ENCODE results near the gene MFN2.

The MFN2 gene

GRCh38 chr1:11960715-11961114 is 19.5 kb upstream of the MFN2 start:
- no peak for DNase-seq

DNA sequence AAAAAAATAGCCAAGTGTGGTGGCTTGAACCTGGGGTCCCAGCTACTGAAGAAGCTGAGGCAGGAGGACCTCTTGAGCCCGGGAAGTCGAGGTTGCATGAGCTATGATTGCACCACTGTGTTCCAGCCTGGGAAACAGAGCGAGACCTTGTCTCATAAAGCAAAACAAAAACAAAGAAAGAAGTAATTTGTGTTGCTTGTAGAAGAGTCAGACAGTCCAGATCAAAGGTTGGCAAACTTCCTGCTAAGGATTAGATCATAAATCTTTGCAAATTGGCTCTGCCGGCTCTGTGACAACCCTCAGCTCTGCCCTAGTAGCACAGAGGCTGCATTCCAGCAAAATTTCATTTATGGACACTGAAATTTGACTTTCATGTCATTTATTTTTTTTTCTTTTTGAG is 19.0 kb upstream of the MFN2 start:
- no peak for DNase-seq

GRCh38 chr1:11963622-11964021 is 16.6 kb upstream of the MFN2 start:
- DNase-seq, result no peak

DNA sequence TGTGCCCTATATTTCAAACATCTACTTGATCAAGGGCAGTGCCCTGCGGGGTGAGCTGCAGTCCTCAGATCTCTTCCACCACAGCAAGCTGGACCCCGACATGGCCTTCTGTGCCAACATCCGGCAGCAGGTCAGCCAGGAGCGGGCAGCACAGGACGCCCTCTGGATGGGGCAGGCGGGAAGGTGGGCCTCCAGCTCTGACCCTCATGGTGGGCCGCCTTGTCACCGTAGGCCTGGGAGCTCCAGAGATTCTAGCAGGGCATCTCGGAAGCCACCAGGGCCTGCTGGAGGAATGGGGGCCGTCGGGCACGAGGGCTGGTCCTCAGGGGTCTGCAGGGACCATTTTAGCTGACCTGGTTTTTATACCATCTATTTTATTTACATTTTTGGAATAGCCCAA is 15.6 kb upstream of the MFN2 start:
- DNase-seq, result no peak

- DNase-seq, result no peak
These were observed 13.2 kb upstream of the MFN2 start for GRCh38 chr1:11967028-11967547.

DNA sequence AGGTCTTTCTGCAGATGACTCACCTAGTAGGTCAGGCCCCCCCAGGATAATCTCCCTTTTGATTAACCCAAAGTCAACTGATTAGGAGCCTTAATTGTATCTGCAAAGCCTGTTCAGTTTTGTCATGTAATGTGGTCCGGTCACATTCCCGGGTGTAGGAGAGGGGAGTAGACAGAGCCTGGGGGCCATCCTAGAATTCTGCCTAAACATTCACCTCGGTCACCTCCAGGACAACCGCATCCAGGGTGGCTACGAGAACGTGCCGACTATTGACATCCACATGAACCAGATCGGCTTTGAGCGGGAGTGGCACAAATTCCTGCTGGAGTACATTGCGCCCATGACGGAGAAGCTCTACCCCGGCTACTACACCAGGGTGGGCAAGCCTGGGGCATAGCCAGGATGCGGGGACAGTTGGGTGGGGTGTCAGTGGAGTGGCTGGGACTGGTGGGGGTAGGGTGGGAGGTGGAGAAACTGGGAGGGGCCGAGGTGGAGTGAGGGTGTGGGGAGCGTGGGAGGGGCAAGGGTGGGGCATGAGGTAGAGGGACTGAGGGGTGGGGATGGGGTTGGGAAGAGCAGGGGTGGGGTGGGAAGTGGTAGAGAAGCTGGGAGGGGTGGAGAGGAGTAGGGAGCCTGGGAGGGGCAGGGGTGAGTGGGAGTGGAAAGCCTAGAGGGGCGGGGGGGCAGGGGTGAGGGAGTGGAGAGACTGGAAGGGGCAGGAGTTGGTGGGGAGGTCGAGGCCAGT is 9.6 kb upstream of the MFN2 start:
- no peak for DNase-seq

GRCh38 chr1:11977625-11978024 is 2.6 kb upstream of the MFN2 start:
- no peak for DNase-seq

GRCh38 chr1:11978301-11978700 is 1.9 kb upstream of the MFN2 start:
- DNase-seq, result no peak

DNA sequence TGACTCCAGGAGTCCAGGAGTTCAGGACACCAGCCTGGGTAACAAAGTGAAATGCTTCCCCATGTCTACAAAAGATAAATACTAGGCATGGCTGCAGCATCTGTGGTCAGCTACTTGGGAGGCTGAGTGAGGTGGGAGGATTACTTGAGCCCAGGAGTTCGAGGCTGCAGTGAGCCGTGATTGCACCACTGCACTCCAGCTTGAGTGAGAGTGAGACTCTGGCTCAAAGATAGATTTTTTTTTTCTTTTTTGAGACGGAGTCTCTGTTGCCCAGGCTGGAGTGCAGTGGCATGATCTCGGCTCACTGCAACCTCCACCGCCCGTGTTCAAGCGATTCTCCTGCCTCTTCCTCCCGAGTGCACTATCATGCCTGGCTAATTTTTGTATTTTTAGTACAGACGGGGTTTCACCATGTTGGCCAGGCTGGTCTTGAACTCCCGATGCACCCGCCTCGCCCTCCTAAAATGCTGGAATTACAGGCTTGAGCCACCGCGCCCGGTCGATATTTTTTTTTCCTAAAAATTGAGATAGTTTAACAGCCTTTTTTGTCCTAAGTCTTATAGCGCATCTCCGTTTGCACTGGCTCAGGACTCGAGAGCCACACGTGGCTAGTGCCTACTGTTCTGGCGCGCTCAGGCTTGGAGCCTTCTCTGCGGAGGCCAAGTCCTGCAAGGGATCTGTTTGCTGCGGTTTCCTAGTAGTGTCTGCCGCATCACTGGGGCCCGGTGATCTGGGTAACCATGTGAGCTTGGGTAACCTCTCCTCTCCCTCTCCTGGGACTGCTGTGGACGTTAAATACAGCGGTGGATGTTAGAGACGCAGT is 1.0 kb upstream of the MFN2 start:
- DNase-seq, result no peak

DNA sequence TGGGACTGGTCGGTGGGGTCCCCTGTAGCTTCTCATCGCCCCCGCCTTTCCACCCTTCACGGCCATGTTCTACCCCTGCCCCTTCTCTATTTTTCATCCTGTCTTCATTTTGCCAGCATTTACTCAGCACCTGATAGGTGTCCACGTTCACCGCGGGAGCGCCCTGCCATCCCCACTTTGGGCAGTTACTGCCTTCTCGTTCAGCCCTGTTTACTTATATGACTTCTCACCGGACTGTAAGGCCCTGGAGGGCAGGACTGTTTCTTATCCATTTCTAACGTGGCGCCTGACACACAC is 380 bp downstream of the MFN2 start:
- no peak for DNase-seq

GRCh38 chr1:11981378-11982009 is 1.2 kb downstream of the MFN2 start:
- DNase-seq, result no peak

GRCh38 chr1:11982010-11982392 is 1.8 kb downstream of the MFN2 start:
- no peak for DNase-seq

DNA sequence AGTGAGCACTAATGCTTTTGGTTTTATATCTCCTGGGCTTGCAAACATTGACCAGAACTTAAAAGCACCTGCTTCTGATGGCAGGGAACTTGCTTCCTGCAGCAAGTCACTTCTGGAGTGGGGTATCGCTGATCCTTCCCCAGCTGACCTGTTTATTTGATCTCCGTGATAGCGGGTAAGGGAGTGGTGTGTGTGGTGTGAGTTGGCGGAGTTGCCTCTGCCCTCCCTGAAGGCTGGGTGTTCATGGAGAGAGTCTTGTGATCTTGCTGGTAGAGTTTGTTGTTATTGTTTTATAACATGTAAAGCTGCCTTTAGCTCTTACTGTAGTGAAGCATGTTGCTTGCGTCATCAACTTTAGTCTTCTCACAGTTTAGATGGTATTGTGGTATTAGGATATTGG is 3.9 kb downstream of the MFN2 start:
- DNase-seq, result no peak

GRCh38 chr1:11984576-11984975 is 4.3 kb downstream of the MFN2 start:
- no peak for DNase-seq

GRCh38 chr1:11985171-11985570 is 4.9 kb downstream of the MFN2 start:
- DNase-seq, result no peak

GRCh38 chr1:11985851-11986250 is 5.6 kb downstream of the MFN2 start:
- no peak for DNase-seq

DNA sequence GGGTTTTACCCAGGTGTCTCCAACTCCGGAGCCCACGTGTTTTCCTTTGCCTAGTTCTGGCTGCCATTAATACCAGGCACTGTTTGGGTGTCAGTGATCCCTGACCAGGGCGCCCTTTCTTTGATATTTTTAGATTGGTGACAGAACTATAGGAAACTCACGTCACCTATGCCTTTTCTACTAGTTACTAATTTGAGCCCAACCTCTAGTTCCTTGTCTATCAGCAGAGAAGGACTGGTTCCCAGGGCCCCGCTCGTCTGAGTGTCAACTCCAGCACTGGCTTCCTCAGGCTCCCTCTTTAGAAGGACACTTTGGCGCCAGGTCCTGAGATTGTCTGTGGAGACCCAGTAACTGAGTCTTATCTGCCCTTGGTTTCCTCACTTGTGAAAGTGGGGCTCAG is 9.4 kb downstream of the MFN2 start:
- no peak for DNase-seq

GRCh38 chr1:11990303-11991032 is 10.2 kb downstream of the MFN2 start:
- DNase-seq, result no peak

DNA sequence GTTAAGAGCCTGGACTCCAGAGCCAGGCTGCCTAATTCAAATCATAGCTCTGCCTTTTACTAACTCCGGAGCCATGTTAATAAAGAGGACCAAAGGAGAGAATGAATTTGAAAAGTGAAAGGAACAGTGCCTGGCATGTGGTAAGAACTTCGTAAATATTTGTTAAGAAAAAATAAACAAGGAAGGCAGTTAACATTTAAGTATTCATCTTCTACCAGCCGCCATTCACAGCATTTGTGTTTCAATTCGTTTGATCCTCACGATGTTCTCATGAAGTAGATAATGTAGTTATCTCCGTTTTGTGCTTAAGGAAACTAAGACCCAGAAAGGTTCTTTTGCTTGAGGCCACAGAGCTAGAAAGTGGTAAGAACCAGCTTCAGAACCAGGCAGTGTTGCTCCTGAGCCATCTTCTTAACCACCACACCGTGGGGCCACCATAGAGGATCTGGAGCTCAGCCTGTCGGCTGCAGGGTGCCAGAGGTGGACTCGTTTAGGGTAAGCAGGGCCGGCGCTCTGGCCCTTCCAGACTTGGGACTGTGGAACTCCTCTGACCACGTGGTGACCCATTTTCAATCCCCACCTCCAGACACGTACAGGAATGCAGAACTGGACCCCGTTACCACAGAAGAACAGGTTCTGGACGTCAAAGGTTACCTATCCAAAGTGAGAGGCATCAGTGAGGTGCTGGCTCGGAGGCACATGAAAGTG is 11.9 kb downstream of the MFN2 start:
- DNase-seq, result no peak

- DNase-seq, result no peak
These were observed 17.0 kb downstream of the MFN2 start for GRCh38 chr1:11997081-11997850.

DNA sequence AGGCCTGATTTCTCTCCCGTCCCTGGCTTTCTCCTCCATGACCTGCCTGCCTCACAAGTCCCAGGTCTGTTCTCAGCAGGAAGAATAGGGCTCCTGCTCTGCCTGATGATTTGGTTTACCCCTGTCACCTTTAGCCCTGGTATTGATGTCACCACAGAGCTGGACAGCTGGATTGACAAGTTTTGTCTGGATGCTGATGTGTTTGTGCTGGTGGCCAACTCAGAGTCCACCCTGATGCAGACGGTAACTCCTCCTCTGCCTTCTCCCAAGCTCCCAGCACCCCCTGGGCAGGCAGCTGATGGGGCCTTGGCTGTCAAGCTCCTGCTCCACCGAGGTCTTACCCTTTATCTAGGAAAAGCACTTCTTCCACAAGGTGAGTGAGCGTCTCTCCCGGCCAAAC is 18.4 kb downstream of the MFN2 start:
- DNase-seq, result no peak

DNA sequence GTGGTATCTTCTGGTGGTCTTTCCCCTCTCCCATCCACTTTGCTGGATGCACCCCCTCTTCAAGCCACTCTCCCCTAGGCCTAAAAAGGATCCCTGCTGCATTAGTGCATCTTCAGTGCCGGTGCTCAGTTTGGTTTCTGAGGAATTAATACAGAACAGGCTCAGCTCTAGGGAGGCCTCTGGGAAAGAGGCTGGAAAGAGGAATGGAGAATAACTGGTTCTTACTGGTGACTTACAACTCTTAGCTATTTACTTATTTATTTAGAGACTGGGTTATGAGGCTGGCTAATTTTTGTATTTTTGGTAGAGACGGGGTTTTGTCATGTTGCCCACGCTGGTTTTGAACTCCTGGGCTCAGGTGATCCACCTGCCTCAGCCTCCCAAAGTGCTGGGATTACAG is 19.0 kb downstream of the MFN2 start:
- no peak for DNase-seq

Data from SIG-M5 (cell line).